ENCODE measurements around the gene CIC. TPM values are rescaled to one million over a fixed set of nuclear protein-coding genes. Genes with fewer than 3 reads are reported as not detected.
A peak's percentile ranks its signal among the peaks of the same experiment; 100 is the strongest.

CIC gene
- total RNA-seq, 1 experiment from 2014 or later, result 54.0 TPM

DNA sequence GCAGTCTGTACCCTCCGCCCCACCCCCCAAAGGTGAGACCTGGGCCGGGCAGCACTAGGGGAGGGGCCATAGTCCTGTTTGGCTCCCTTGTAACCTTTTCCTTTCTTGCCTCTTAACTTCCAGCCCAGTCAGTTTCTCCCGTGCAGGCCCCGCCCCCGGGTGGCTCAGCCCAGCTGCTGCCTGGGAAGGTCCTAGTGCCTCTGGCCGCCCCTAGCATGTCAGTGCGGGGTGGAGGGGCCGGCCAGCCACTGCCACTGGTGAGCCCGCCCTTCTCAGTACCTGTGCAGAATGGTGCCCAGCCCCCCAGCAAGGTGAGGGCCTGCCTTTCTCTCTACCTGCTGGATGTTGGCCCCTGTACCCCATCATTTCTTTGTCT lies 22.4 kb downstream of the CIC start:
- Histone ChIP-seq H3K27me3 (ENCODE audit: insufficient read depth, low read length) (no peaks in the 10 kb centered on the region), H2BK20ac (ENCODE audit: low read depth, low read length, poor library complexity, severe bottlenecking) (no peak overlapping the region), H3K18ac (ENCODE audit: insufficient read length, low read depth, low read length) (no peak overlapping the region), H2BK15ac (ENCODE audit: low read depth, low read length) (no peak overlapping the region), H3K27ac (ENCODE audit: insufficient read length, low read depth, low read length) (no peak overlapping the region), H3K4me1 (ENCODE audit: insufficient read depth, low read length) (no peaks in the 10 kb centered on the region), H3K23ac (ENCODE audit: insufficient read length, low read depth, low read length) (no peak overlapping the region), H3K79me2 (ENCODE audit: insufficient read depth, low read length) (no peaks in the 10 kb centered on the region), H4K8ac (replicated peaks; ENCODE audit: insufficient read length, low read depth, low read length) (no peak overlapping the region), H2BK5ac (ENCODE audit: insufficient read length, low read length) (no peak overlapping the region), H2BK12ac (ENCODE audit: insufficient read length, low read depth, low read length) (no peak overlapping the region), H3K9me3 (ENCODE audit: control insufficient read depth, low read depth, low read length) (no peaks in the 10 kb centered on the region), H3K9ac (ENCODE audit: extremely low read depth, insufficient read length, low read length) (no peak overlapping the region), H3K4me2 (ENCODE audit: insufficient read depth, insufficient read length, low read length) (no peak overlapping the region), H2BK120ac (ENCODE audit: low read depth, low read length, poor library complexity, severe bottlenecking) (no peak overlapping the region), H3K79me1 (ENCODE audit: insufficient read depth, low read depth, low read length, poor library complexity, severe bottlenecking) (no peaks in the 10 kb centered on the region), H4K20me1 (ENCODE audit: control insufficient read depth, insufficient read depth, insufficient read length) (no peaks in the 10 kb centered on the region), H3K56ac (ENCODE audit: insufficient read length, low read depth, low read length) (no peak overlapping the region), H2AFZ (ENCODE audit: low read length) (no peak overlapping the region), H4K5ac (ENCODE audit: insufficient read length, low read depth, low read length) (no peak overlapping the region), H2AK5ac (ENCODE audit: insufficient read length, low read length) (no peak overlapping the region), H3T11ph (ENCODE audit: low read length) (no peak overlapping the region), H3K14ac (ENCODE audit: insufficient read depth, low read length) (no peak overlapping the region), H3K23me2 (ENCODE audit: insufficient read length, low read depth, low read length, poor library complexity, severe bottlenecking) (peaks cover 3% of the 10 kb centered on the region), H4K91ac (ENCODE audit: insufficient read length, low read depth, low read length) (no peak overlapping the region), H3K4ac (ENCODE audit: low read depth, low read length) (no peak overlapping the region)
- DNase-seq, result peak; percentile 73
- H3K36me3 Mint-ChIP-seq (ENCODE audit: insufficient read depth in 1 of 3, low read depth in 3 of 3), result peaks cover 16 to 69% (median 59%) of the 10 kb centered on the region in 3 experiments; a peak in 6 of 7 replicates
- H3K27ac Mint-ChIP-seq, result peak overlapping the region in 1 of 3 experiments; percentile 8; a peak in 2 of 7 replicates
- H3K4me1 Mint-ChIP-seq, result peaks cover 3 to 39% of the 10 kb centered on the region in 2 experiments
- no peaks in the 10 kb centered on the region for H3K9me3 Mint-ChIP-seq
- H3K27me3 Mint-ChIP-seq (ENCODE audit: low read depth), result no peaks in the 10 kb centered on the region
- H3K4me3 Mint-ChIP-seq, result no peak overlapping the region
- no CpG with 5 or more reads among the region's 9 CpGs for WGBS (ENCODE audit: extremely low coverage, insufficient read length, low lambda C conversion rate)
- TF ChIP-seq, protein P1, sequence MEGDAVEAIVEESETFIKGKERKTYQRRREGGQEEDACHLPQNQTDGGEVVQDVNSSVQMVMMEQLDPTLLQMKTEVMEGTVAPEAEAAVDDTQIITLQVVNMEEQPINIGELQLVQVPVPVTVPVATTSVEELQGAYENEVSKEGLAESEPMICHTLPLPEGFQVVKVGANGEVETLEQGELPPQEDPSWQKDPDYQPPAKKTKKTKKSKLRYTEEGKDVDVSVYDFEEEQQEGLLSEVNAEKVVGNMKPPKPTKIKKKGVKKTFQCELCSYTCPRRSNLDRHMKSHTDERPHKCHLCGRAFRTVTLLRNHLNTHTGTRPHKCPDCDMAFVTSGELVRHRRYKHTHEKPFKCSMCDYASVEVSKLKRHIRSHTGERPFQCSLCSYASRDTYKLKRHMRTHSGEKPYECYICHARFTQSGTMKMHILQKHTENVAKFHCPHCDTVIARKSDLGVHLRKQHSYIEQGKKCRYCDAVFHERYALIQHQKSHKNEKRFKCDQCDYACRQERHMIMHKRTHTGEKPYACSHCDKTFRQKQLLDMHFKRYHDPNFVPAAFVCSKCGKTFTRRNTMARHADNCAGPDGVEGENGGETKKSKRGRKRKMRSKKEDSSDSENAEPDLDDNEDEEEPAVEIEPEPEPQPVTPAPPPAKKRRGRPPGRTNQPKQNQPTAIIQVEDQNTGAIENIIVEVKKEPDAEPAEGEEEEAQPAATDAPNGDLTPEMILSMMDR (conservative IDR thresholded peaks at IDR 0.05), result no peak
